HG02852 (cell line): ENCODE data around the gene PLEKHJ1.

Experiments used
- ATAC-seq: cut with Tn5 transposase; IDR thresholded peaks from one replicate; pipeline ENCODE4 v1.9.1; 2021; ENCODE audit warnings: mild to moderate bottlenecking, moderate library complexity; ENCODE audit not compliant: unreplicated experiment

PLEKHJ1 gene

GRCh38 chr19:2249880-2250765, 14.0 kb upstream of the PLEKHJ1 start:
- ATAC-seq: no peak

- no peak for ATAC-seq
These were observed 13.1 kb upstream of the PLEKHJ1 start, which contains the start of gene AMH for GRCh38 chr19:2249010-2249866. TSS of gene AMH (plus strand) at chr19:2249323. CDS start at chr19:2249333, 10 bp downstream.

GRCh38 chr19:2248136-2249009, 12.2 kb upstream of the PLEKHJ1 start:
- no peak for ATAC-seq

- no peak for ATAC-seq
These were observed 11.4 kb upstream of the PLEKHJ1 start for GRCh38 chr19:2247433-2248101.

- ATAC-seq: no peak
These were observed 10.8 kb upstream of the PLEKHJ1 start for GRCh38 chr19:2246801-2247361.

GRCh38 chr19:2246014-2246620, 10.0 kb upstream of the PLEKHJ1 start:
- ATAC-seq: no peak

GRCh38 chr19:2245273-2245672, 9.1 kb upstream of the PLEKHJ1 start:
- no peak for ATAC-seq

DNA sequence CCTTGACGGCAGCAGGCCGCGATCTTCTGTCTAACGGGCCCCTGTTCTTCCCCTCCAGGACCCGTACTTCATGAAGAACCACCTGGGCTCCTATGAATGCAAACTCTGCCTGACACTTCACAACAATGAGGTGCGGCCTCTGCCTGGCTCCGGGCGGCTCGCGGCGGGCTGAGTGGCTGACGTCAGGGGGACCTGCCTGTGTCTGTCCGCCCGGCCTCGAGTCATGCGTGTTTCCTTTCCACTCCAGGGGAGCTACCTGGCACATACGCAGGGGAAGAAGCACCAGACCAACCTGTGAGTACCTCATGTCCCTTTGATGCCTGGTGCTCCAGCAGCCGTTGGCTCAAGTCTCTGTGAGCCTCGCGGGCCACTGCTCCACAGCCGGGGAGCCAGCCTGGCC, 8.4 kb upstream of the PLEKHJ1 start:
- no peak for ATAC-seq

GRCh38 chr19:2244125-2244411, 7.9 kb upstream of the PLEKHJ1 start:
- no peak for ATAC-seq

GRCh38 chr19:2243274-2244124, 7.4 kb upstream of the PLEKHJ1 start:
- no peak for ATAC-seq

DNA sequence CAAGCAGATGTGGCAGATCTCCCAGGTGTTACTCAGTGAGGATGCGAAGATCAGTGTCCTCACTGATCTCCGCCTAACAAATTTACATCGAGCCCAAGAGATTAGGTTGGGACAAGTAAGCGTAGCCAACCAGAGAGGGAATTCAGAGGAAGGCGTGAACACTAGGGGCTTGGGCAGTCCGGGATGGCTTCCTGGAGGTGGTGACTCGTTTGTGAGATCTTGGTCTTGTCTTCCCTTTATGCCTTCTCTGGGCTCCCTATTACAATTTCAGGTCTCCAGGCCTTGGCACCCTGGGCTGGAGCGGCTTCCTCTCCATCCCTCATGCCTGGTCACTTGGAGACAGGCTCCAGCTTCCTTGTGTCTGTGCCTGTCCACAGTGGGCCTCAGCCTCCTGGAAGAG, 6.7 kb upstream of the PLEKHJ1 start:
- ATAC-seq: no peak

DNA sequence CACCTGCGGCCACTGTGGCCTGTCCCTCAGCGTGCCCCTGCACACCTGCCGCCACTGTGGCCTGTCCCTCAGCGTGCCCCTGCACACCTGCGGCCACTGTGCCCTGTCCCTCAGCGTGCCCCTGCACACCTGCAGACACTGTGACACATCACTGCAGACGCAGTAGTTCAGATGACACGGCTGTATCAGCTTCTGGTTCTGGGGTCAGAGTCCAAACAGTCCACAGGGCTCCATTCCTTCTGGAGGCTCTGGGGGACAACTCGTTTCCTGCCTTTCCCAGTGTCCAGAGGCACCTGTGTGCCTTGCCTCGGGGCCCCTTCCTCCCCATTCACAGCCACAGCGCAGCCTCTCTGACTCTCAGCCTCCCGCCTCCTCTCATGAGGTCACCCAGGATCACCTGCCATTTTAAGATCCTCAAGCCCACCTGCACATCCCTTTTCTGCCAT, 6.0 kb upstream of the PLEKHJ1 start:
- no peak for ATAC-seq

- ATAC-seq: no peak
These were observed 5.0 kb upstream of the PLEKHJ1 start for GRCh38 chr19:2240881-2241760.

GRCh38 chr19:2239771-2240770, 3.9 kb upstream of the PLEKHJ1 start:
- no peak for ATAC-seq

DNA sequence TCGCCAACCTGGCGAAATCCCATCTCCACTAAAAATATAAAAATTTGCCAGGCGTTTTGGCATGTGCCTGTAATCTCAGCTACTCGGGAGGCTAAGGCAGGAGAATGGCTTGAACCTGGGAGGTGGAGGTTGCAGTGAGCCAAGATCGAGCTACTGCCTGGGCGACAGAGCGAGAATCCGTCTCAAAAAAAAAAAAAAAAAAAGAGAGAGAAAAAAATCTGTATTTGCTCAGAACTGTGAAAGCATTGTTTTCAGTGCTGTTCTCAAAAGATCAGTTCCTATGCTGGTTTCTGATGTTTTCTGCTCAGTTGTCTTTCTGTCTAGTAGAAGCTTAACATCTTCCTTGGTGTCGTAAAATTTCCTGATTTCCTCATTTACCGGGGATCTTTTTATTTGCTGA, 3.0 kb upstream of the PLEKHJ1 start:
- no peak for ATAC-seq

GRCh38 chr19:2237869-2238153, 1.7 kb upstream of the PLEKHJ1 start:
- no peak for ATAC-seq
